DMS53 treated with DMSO at 0.1 percent for 48 hours (cell line): Measurements from ENCODE around the gene CCDC50.

Source experiments
- DNase-seq: peaks from one replicate; lab custom pipeline; 2025; ENCODE audit not compliant: unreplicated experiment; lab: John Stamatoyannopoulos, UW

The CCDC50 gene

GRCh38 chr3:191415566-191415965, 86.4 kb downstream of the CCDC50 start:
- DNase-seq, result no peak

- no peak for DNase-seq
Measured at GRCh38 chr3:191417457-191417729, 88.2 kb downstream of the CCDC50 start.

DNA sequence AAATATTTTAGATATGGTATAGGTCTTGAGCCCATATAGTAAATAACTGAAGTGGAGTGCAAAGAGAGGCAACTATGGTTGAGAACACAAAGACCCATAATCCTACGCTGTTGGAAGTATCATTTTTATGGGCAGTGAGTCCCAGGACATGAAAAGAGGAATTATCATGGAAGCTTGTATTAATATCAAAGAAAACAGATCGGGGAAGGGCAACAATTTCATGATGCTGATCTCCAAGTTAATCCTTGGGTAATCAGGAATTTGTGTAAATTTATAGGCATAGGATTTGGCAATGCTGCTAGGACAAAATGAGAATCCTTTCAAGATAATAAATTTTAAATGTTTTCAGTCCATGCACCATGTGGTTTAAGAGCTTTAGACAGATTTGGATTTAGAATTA, 91.6 kb downstream of the CCDC50 start:
- DNase-seq, result no peak

- no peak for DNase-seq
Measured at GRCh38 chr3:191424881-191425280, 95.7 kb downstream of the CCDC50 start.

GRCh38 chr3:191425322-191425734, 96.1 kb downstream of the CCDC50 start:
- DNase-seq, result no peak

- DNase-seq, result no peak
Measured at GRCh38 chr3:191426311-191426710, 97.1 kb downstream of the CCDC50 start.

- DNase-seq, result no peak
Measured at GRCh38 chr3:191428177-191428576, 99.0 kb downstream of the CCDC50 start.

- no peak for DNase-seq
Measured at GRCh38 chr3:191430103-191430502, 100.9 kb downstream of the CCDC50 start.

DNA sequence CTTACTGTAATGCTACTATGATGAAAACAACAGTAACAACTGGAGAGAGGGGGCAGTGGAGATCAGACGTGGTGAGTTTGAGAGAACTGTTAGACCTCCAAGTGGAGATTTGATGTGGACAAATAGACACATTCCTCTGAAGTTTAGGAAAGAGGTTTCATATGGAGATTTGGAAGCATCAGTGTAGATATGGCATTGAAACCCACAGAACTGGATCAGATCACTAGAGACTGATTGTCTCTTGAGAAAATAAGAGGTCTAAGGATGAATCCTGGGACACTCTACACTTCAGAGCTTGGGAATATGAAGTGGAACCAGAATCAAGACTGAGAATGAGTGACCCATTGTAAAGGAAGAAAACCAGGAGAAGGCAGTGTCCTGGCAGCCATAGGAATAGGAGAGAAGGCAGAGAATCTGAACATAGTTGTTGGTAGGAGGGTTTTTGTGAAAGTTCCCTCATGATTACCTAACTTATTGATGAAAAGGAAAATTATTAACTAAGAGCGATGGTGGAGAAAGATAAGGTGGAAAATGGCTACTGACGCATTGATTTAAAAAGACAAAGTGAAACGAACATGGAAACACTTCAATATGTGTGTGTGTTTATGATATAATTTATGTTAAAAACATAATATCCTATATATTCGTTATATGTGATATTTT, 102.1 kb downstream of the CCDC50 start:
- DNase-seq, result no peak

- DNase-seq, result no peak
Measured at GRCh38 chr3:191432162-191432561, 103.0 kb downstream of the CCDC50 start.

DNA sequence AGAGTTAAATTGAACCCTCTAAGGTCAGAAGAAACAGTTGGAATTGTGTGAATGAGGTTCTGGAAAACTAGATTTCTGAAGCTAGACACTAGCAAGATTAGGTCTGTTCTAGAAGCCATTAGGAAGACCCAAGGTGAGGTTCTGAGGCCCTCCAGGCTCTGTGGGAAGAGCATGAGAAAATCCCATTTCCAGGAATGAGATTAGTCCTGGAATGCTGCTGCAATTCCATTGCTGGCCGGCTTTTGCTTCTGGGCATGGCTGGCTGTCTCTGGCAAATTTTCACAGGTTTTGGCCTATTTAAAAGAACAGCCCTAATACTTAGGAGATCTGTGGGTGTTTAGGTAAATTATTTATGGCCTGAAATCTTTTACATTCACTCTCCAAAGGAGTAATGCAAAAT, 104.8 kb downstream of the CCDC50 start:
- no peak for DNase-seq

- DNase-seq, result no peak
Measured at GRCh38 chr3:191435981-191436380, 106.8 kb downstream of the CCDC50 start.

GRCh38 chr3:191438150-191438814, 109.1 kb downstream of the CCDC50 start:
- no peak for DNase-seq

- no peak for DNase-seq
Measured at GRCh38 chr3:191440532-191440931, 111.3 kb downstream of the CCDC50 start.

- no peak for DNase-seq
Measured at GRCh38 chr3:191441687-191442086, 112.5 kb downstream of the CCDC50 start.

- no peak for DNase-seq
Measured at GRCh38 chr3:191444569-191444968, 115.4 kb downstream of the CCDC50 start.
